HG03575 (cell line): ENCODE results near the gene C16orf74.

Experiments used
- ATAC-seq: cut with Tn5 transposase; IDR thresholded peaks from one replicate; pipeline ENCODE4 v1.9.1; 2021; ENCODE audit not compliant: unreplicated experiment, insufficient number of reproducible peaks, low FRiP score; ENCODE audit errors: extremely low read depth

The C16orf74 gene

GRCh38 chr16:85682516-85682915, 68.4 kb downstream of the C16orf74 start:
- no peak for ATAC-seq

- no peak for ATAC-seq
Measured at GRCh38 chr16:85681255-85681654, 69.6 kb downstream of the C16orf74 start.

- no peak for ATAC-seq
Measured at GRCh38 chr16:85680352-85680944, 70.4 kb downstream of the C16orf74 start.

- ATAC-seq, result no peak
Measured at GRCh38 chr16:85679870-85680269, 71.0 kb downstream of the C16orf74 start.

GRCh38 chr16:85678821-85679220, 72.1 kb downstream of the C16orf74 start:
- ATAC-seq, result no peak

GRCh38 chr16:85678016-85678415, 72.9 kb downstream of the C16orf74 start:
- ATAC-seq, result no peak

- ATAC-seq, result no peak
Measured at GRCh38 chr16:85677383-85677967, 73.4 kb downstream of the C16orf74 start.

GRCh38 chr16:85676466-85676865, 74.4 kb downstream of the C16orf74 start:
- no peak for ATAC-seq

GRCh38 chr16:85675251-85675874, 75.5 kb downstream of the C16orf74 start:
- ATAC-seq, result no peak

GRCh38 chr16:85674828-85675227, 76.1 kb downstream of the C16orf74 start:
- no peak for ATAC-seq

- no peak for ATAC-seq
Measured at GRCh38 chr16:85674418-85674755, 76.5 kb downstream of the C16orf74 start.

GRCh38 chr16:85673529-85674417, 77.1 kb downstream of the C16orf74 start:
- no peak for ATAC-seq

GRCh38 chr16:85670840-85671239, 80.1 kb downstream of the C16orf74 start:
- no peak for ATAC-seq

- no peak for ATAC-seq
Measured at GRCh38 chr16:85668676-85669424, 82.0 kb downstream of the C16orf74 start.

- no peak for ATAC-seq
Measured at GRCh38 chr16:85667841-85668413, 83.0 kb downstream of the C16orf74 start.

- ATAC-seq, result no peak
Measured at GRCh38 chr16:85667261-85667660, 83.6 kb downstream of the C16orf74 start.

- no peak for ATAC-seq
Measured at GRCh38 chr16:85665929-85666328, 85.0 kb downstream of the C16orf74 start.

GRCh38 chr16:85665373-85665740, 85.5 kb downstream of the C16orf74 start:
- ATAC-seq, result no peak
